HG03064 (cell line): ENCODE results near the gene OR2L5.
A peak's percentile ranks its signal among the peaks of the same experiment; 100 is the strongest.

Source experiments
- ATAC-seq: cut with Tn5 transposase; IDR thresholded peaks from one replicate; pipeline ENCODE4 v1.9.1; 2021; ENCODE audit warnings: low read depth; ENCODE audit not compliant: unreplicated experiment

The OR2L5 gene

DNA sequence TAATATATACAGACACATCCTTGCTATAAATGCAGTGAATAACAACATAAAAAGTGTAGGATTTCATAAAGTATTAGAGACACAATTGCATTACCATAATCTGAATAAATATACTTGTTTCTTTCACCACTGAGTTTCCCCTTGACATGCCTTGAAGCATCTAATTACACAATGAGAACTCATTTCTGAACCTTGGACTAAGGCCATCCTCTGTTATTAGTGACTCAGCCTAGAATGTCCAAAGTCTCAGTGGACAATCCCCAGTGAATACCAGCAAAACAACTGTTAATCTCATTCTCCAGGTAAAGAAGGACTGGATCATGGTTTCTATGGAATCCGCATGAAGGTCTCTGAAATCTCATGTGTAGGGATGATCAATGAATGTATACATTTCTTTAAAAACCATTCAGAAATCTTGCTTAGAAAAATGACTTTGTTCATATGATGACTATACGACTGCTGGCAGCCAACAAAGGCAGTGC lies at the start of gene OR2L5:
TSS of gene OR2L5 (plus strand) at position 432 of the 482 bp plus-strand sequence. CDS start 8,288 bp downstream, outside the sequence.
- no peak for ATAC-seq

GRCh38 chr1:247964933-247965332 lies 48.5 kb upstream of the OR2L5 start, which contains the start of gene OR2AK2:
OR2AK2 (plus strand) TSS chr1:247965233; CDS start chr1:247965377, 144 bp downstream.
- no peak for ATAC-seq

- ATAC-seq: peak; percentile 90
Measured at GRCh38 chr1:247966532-247967204, 46.8 kb upstream of the OR2L5 start.

- no peak for ATAC-seq
Measured at GRCh38 chr1:247992986-247993385, 20.5 kb upstream of the OR2L5 start.

DNA sequence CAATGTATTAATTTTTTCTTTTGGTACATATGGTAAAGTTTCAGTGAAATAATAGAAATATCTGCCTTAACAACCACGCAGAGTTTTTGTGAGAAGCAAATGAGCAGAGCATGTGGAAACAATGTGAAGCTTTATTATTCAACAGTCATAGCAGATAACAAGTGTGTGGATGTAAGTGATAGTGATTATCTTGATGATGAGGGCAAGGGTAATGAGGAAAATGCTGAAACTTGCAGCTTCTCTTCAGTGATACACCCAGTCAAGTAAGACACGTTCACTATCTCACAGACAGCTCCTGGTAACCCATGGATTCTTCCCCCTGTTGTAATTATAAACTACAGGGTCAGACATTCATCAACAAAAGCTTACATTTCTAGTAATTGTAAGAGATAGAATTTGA lies 14.6 kb upstream of the OR2L5 start:
- no peak for ATAC-seq

GRCh38 chr1:248000169-248000568 lies 13.3 kb upstream of the OR2L5 start:
- no peak for ATAC-seq

DNA sequence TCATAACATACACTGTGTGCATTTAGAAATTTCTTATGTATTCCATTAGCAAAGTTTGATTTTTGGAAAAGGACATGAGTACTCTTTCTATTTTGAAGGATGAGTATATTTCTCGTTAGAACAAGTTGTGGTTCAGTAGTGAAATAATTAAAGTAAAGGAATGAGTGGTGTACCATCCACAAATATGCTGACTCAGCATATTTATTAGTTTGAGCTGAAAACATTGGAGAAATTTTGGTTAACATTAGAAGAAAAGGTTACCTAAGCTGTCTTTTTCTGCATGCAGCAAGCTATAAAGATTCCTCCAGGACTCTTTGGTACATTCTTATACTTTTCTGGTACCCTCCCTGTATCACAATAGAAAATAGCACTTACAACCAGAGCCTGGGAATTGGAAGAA lies 5.7 kb upstream of the OR2L5 start:
- no peak for ATAC-seq

GRCh38 chr1:248009681-248010080 lies 3.8 kb upstream of the OR2L5 start:
- no peak for ATAC-seq

DNA sequence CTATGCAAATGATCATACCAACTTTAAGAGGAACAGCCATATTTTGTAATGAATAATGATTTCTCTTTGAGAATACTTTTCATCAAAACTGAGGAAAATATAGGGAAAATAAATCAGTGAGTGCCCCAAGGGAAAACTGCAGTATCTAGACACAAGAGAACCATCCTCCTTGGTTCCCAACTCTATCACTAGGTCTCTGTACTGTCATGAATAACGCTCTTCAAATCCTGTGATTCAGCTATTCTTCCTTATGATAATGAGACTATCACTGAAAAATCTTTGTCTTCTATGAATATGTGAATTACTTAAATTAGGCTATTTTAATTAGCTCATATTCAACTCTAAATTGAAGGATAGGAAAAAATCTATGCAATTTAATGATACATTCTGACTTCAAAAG lies 2.3 kb downstream of the OR2L5 start:
- no peak for ATAC-seq

- no peak for ATAC-seq
Measured at GRCh38 chr1:248029770-248030169, 16.3 kb downstream of the OR2L5 start, which contains the start of gene OR2L2. OR2L2 (plus strand) TSS chr1:248030070; CDS start chr1:248038268, 8,198 bp downstream.

GRCh38 chr1:248045209-248045608 lies 31.7 kb downstream of the OR2L5 start:
- ATAC-seq: no peak

DNA sequence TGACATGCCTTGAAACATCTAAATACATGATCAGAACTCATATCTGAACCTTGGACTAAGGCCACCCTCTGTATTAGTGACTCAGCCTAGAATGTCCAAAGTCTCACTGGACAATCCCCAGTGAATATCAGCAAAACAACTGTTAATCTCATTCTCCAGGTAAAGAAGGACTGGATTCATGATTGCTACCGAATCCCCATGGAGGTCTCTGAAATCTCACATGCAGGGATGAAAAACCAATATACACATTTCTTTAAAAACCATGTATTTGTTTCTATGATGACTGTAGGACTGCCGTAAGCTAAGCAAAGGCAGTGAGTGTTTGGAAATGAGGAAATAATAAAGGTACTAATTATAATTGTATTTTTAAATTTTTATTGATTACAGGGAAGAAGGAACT lies 33.1 kb downstream of the OR2L5 start, which contains the start of gene OR2L3:
TSS of gene OR2L3 (plus strand) at position 301 of the 400 bp plus-strand sequence. CDS start 13,846 bp downstream, outside the sequence.
- no peak for ATAC-seq

- ATAC-seq: no peak
Measured at GRCh38 chr1:248047008-248047407, 33.5 kb downstream of the OR2L5 start.

GRCh38 chr1:248054671-248055070 lies 41.2 kb downstream of the OR2L5 start:
- no peak for ATAC-seq

DNA sequence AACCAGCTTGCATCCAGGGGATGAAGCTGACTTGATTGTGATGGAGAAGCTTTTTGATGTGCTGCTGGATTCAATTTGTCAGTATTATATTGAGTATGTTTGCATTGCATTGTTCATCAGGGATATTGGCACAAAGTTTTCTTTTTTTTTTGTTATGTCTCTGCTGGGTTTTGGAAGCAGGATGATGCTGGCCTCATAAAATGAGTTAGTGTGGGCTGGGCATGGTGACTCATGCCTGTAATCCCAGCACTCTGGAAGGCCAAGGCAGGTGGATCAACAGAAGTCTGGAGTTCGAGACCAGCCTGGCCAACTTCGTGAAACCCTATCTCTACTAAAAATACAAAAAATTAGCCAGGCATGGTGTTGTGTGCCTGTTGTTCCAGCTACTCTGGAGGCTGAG lies 41.8 kb downstream of the OR2L5 start:
- no peak for ATAC-seq

DNA sequence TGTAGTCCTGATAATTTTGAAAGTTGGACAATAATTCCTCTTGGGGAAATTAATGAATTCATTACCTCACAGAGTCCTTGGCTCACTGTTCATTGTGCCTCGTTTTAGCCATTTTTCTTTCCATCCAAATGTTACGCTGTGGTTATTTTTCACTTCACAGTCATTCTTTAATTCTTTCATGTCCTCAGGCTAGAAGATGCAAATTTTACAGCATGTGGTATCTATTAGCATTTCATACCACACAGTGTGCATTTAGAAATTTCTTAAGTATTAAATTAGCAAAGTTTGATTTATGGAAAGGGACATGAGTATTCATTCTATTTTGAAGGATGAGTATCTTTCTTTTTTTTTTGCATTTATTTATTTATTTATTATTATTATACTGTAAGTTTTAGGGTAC lies 51.6 kb downstream of the OR2L5 start:
- no peak for ATAC-seq

- no peak for ATAC-seq
Measured at GRCh38 chr1:248065604-248066003, 52.1 kb downstream of the OR2L5 start.
